A549 (cell line): ENCODE results near the gene CACNB3. TPM values are rescaled to one million over a fixed set of nuclear protein-coding genes. Genes with fewer than 3 reads are reported as not detected.
A peak's percentile ranks its signal among the peaks of the same experiment; 100 is the strongest.

Source experiments
- ATAC-seq, 2 experiments: fragments of 200-7000 bp in 1 of 2; fragments of >200 bp in 1 of 2; cut with Nextera tagmentation in 1 of 2; cut with Tn5 transposase in 1 of 2; 3 replicates each; pipeline versions ENCODE4 v1.8.0 to v1.9.1; 2018 to 2020; ENCODE audit warnings: mild to moderate bottlenecking in 1 of 2, moderate library complexity in 1 of 2
- CTCF ChIA-PET: fragments of 300-600 bp; sonication (Branson Sonifier 250); formaldehyde crosslinking; extraction: SDS; loops from one replicate; lab custom pipeline; 2021; ENCODE audit warnings: antibody characterized with exemption, inconsistent platforms; lab: Yijun Ruan, JAX
- POLR2A ChIA-PET: fragments of 350-600 bp; formaldehyde crosslinking; extraction: SDS; loops from one replicate; lab custom pipeline; 2021; ENCODE audit warnings: antibody characterized with exemption, inconsistent platforms; lab: Yijun Ruan, JAX
- DNase-seq, 2 experiments: peaks; one replicate each; pipeline versions ENCODE4 v3.0.0 to v3.0.0-alpha.2; 2011 to 2016; ENCODE audit warnings: low read depth in 1 of 2, low spot score in 1 of 2
- FAIRE-seq: peaks from 2 replicates; lab custom pipeline; 2011; peaks lifted over from hg19 to GRCh38; lab: Jason Lieb, UNC
- H3K27ac ChIP-seq, 2 experiments: fragments of >200 bp; sonication (Bioruptor Twin); formaldehyde crosslinking; 3 replicates each; pipeline ENCODE4 v1.5.1; 2016 to 2017
- H3K4me1 ChIP-seq: fragments of >200 bp; sonication (Bioruptor Twin); formaldehyde crosslinking; 3 replicates; pipeline ENCODE4 v1.6.1; 2016
- H3K4me2 ChIP-seq: fragments of >200 bp; sonication (Bioruptor Twin); formaldehyde crosslinking; 3 replicates; pipeline ENCODE4 v1.6.1; 2016
- H3K4me3 ChIP-seq: fragments of >200 bp; sonication (Bioruptor Twin); formaldehyde crosslinking; 3 replicates; pipeline ENCODE4 v1.5.1; 2016
- H3K9me3 ChIP-seq: fragments of >200 bp; sonication (Bioruptor Twin); formaldehyde crosslinking; 3 replicates; pipeline ENCODE4 v1.6.1; 2016
- CHD2 ChIP-seq: fragments of 150-350 bp; IDR thresholded peaks from 2 replicates; pipeline ENCODE4 v1.6.1; 2014; ENCODE audit warnings: low read length; ENCODE audit not compliant: partially characterized antibody
- HEYL ChIP-seq: fragments of 250-450 bp; sonication (Bioruptor Pico); IDR thresholded peaks from 2 replicates; pipeline ENCODE4 v1.8.0; 2021; ENCODE audit warnings: mild to moderate bottlenecking, moderate library complexity
- HOXA7 ChIP-seq: fragments of 250-450 bp; sonication (Bioruptor Pico); IDR thresholded peaks from 2 replicates; pipeline ENCODE4 v1.5.0; 2020; ENCODE audit warnings: mild to moderate bottlenecking, moderate library complexity
- HOXB5 ChIP-seq: fragments of 250-450 bp; sonication (Bioruptor Pico); IDR thresholded peaks from 2 replicates; pipeline ENCODE4 v1.5.0; 2020; ENCODE audit warnings: mild to moderate bottlenecking, moderate library complexity
- KDM5A ChIP-seq: fragments of 200-600 bp; sonication (generic); IDR thresholded peaks from 2 replicates; pipeline ENCODE4 v1.6.1; 2016; ENCODE audit warnings: antibody characterized with exemption, mild to moderate bottlenecking
- MAZ ChIP-seq: fragments of 150-350 bp; IDR thresholded peaks from 2 replicates; pipeline ENCODE4 v1.6.1; 2014; ENCODE audit warnings: antibody characterized with exemption, low read depth, low read length, borderline replicate concordance
- NFE2L2 ChIP-seq: fragments of 150-350 bp; conservative IDR thresholded peaks from 2 replicates; pipeline ENCODE4 v1.6.1; 2014; ENCODE audit warnings: low read length
- RAD21 ChIP-seq, 2 experiments: fragments of >200 bp in 1 of 2; sonication (Bioruptor Twin) in 1 of 2; formaldehyde crosslinking in 1 of 2; IDR thresholded peaks in 1 of 2; conservative IDR thresholded peaks in 1 of 2; 2 replicates in 1 of 2; 3 replicates in 1 of 2; pipeline ENCODE4 v1.6.1; 2012 to 2018; ENCODE audit warnings: inconsistent platforms in 1 of 2
- RCOR1 ChIP-seq: fragments of 150-350 bp; IDR thresholded peaks from 2 replicates; pipeline ENCODE4 v1.6.1; 2014; ENCODE audit warnings: antibody characterized with exemption, low read length, low read depth
- REST ChIP-seq: fragments of 200-600 bp; sonication (generic); IDR thresholded peaks from 2 replicates; pipeline ENCODE4 v1.6.1; 2016; ENCODE audit warnings: antibody characterized with exemption, mild to moderate bottlenecking, moderate library complexity
- SMC3 ChIP-seq: fragments of >200 bp; sonication (Bioruptor Twin); formaldehyde crosslinking; IDR thresholded peaks from 3 replicates; pipeline ENCODE4 v1.6.1; 2018; ENCODE audit warnings: inconsistent platforms
- TFCP2L1 ChIP-seq: fragments of 250-450 bp; sonication (Bioruptor Pico); IDR thresholded peaks from 2 replicates; pipeline ENCODE4 v1.5.0; 2021; ENCODE audit warnings: mild to moderate bottlenecking
- USF2 ChIP-seq: fragments of 450-650 bp; IDR thresholded peaks from 2 replicates; pipeline ENCODE4 v1.6.1; 2014; ENCODE audit warnings: antibody characterized with exemption
- WGBS: methylation state at CpG from one replicate; pipeline ENCODE4 v1.1.6; 2017; ENCODE audit errors: missing lambda C conversion rate; 5-methylcytosine and 5-hydroxymethylcytosine counted together
- polyA plus RNA-seq, 4 experiments: library from polyadenylated mRNA; depleted of rRNA in 3 of 4; stranded (reverse); fragments of >200 nt; fragmentation: RNase III in 1 of 4; extraction: RNeasy Plus Mini Kit Qiagen cat#74134 plus additional on column Dnase treatment in 1 of 4; gene quantifications; 2 replicates in 3 of 4; 3 replicates in 1 of 4; pipeline ENCODE4 v1.2.3, GENCODE V29; 2011 to 2017
- TF ChIP-seq, protein P1 (sequence below): fragments of >200 bp; sonication (Bioruptor Twin); formaldehyde crosslinking; IDR thresholded peaks from 3 replicates; pipeline ENCODE4 v1.5.1; 2016
- TF ChIP-seq, protein P2 (sequence below): fragments of >200 bp; sonication (Bioruptor Twin); formaldehyde crosslinking; IDR thresholded peaks from 2 replicates; pipeline ENCODE4 v1.6.1; 2016
- TF ChIP-seq, protein P3 (sequence below): fragments of 150-350 bp; IDR thresholded peaks from 2 replicates; pipeline ENCODE4 v1.6.1; 2014; ENCODE audit warnings: low read depth, mild to moderate bottlenecking, low read length
- TF ChIP-seq, protein P4 (sequence below): fragments of >200 bp; sonication (Bioruptor Twin); formaldehyde crosslinking; IDR thresholded peaks from 3 replicates; pipeline ENCODE4 v1.6.1; 2016
- TF ChIP-seq, protein P5 (sequence below): IDR thresholded peaks from 2 replicates; pipeline ENCODE4 v1.6.1; 2012

CACNB3 gene
- polyA plus RNA-seq, 2 of the 4 experiments (the other 2 are of a cell fraction) = 12.9 to 23.9 TPM

DNA sequence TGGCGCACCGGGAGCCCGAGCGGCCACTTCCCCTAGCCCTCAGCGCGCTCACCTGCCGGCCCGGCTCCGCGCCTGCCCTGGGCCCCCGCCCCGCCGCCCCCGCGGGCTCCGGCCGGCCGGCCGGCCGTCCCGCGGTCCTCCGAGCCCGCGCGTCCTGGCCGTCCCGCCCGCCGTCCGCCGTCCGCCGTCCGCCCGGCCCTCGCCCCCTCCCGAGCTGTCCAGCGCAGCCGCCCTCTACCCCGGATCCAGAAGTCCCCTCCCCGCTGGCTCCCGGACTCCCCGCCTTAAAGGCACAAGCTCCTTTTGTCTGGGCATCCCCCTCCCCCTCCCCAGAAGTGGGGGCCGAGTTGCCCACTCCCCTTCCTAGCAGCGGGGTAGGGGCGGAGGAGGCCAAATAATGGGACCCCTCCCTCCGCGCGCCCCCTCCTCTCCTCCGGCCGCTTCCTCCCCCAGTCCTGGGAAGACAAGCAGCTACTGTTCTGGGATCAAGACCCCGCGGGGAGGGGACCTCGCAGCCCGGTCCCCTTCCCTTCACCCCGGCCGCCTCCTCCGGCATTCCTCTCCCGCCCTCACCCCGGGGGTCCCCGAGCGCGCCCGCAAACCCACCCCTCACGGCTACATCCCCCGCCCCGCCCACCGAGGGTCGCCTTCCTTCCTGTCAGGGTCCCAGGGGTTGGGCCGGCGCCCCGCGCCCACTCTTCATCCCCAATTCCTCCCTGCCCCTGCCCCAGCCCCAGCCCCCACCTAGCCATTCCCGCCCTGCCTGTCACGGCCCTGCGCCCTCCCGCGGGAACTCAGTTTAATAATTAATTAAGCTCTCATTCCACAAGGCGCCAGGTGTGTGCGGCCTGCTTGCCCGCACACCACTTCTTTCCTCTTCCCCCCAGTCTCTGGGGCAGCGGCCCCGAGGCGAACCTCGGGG is 29.2 kb upstream of the CACNB3 start, which contains the start of gene ADCY6 (continued):
- TF ChIP-seq, protein P1, sequence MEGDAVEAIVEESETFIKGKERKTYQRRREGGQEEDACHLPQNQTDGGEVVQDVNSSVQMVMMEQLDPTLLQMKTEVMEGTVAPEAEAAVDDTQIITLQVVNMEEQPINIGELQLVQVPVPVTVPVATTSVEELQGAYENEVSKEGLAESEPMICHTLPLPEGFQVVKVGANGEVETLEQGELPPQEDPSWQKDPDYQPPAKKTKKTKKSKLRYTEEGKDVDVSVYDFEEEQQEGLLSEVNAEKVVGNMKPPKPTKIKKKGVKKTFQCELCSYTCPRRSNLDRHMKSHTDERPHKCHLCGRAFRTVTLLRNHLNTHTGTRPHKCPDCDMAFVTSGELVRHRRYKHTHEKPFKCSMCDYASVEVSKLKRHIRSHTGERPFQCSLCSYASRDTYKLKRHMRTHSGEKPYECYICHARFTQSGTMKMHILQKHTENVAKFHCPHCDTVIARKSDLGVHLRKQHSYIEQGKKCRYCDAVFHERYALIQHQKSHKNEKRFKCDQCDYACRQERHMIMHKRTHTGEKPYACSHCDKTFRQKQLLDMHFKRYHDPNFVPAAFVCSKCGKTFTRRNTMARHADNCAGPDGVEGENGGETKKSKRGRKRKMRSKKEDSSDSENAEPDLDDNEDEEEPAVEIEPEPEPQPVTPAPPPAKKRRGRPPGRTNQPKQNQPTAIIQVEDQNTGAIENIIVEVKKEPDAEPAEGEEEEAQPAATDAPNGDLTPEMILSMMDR = no peak
- TF ChIP-seq NFE2L2 (no peak), CHD2 (peak; percentile 50), SMC3 (no peak), KDM5A (no peak), USF2 (no peak)
- TF ChIP-seq, protein P2, sequence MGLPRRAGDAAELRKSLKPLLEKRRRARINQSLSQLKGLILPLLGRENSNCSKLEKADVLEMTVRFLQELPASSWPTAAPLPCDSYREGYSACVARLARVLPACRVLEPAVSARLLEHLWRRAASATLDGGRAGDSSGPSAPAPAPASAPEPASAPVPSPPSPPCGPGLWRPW = no peak

- Histone ChIP-seq H3K4me3 (peak overlapping the region; percentile 97), H3K9me3 (no peaks in the 10 kb centered on the region), H3K4me1 (peaks cover 25% of the 10 kb centered on the region), H3K4me2 (peak overlapping the region; percentile 93), H3K27ac (peak overlapping the region; percentile 97 to 99)
- FAIRE-seq (no peak), DNase-seq (no peak), ATAC-seq (no peak)
- TF ChIP-seq HOXB5 = no peak
- TF ChIP-seq, protein P3, sequence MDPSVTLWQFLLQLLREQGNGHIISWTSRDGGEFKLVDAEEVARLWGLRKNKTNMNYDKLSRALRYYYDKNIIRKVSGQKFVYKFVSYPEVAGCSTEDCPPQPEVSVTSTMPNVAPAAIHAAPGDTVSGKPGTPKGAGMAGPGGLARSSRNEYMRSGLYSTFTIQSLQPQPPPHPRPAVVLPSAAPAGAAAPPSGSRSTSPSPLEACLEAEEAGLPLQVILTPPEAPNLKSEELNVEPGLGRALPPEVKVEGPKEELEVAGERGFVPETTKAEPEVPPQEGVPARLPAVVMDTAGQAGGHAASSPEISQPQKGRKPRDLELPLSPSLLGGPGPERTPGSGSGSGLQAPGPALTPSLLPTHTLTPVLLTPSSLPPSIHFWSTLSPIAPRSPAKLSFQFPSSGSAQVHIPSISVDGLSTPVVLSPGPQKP = no peak
- TF ChIP-seq, protein P1 = no peak
- no peak for TF ChIP-seq TFCP2L1 (CRISPR knock-in tag)
- TF ChIP-seq RCOR1 = no peak
- no peak for TF ChIP-seq RAD21 (conservative IDR thresholded peaks at IDR 0.05 in 1 of 2, IDR thresholded peaks at IDR 0.05 in 1 of 2)
- TF ChIP-seq MAZ = no peak
- TF ChIP-seq, protein P4, sequence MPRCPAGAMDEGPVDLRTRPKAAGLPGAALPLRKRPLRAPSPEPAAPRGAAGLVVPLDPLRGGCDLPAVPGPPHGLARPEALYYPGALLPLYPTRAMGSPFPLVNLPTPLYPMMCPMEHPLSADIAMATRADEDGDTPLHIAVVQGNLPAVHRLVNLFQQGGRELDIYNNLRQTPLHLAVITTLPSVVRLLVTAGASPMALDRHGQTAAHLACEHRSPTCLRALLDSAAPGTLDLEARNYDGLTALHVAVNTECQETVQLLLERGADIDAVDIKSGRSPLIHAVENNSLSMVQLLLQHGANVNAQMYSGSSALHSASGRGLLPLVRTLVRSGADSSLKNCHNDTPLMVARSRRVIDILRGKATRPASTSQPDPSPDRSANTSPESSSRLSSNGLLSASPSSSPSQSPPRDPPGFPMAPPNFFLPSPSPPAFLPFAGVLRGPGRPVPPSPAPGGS = no peak
- no peak for TF ChIP-seq REST
- TF ChIP-seq HEYL (CRISPR knock-in tag) = no peak
- TF ChIP-seq, protein P5, sequence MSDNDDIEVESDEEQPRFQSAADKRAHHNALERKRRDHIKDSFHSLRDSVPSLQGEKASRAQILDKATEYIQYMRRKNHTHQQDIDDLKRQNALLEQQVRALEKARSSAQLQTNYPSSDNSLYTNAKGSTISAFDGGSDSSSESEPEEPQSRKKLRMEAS = no peak
- no peak for TF ChIP-seq CHD2
- TF ChIP-seq, protein P2 = no peak
- TF ChIP-seq HOXA7 (CRISPR knock-in tag) = no peak
- CTCF ChIA-PET = interaction anchor here (0.6 to 18.3 kb wide), 6 partner anchors 10 to 77 kb away, joined by 3 to 225 read pairs (median 6); partner anchors contain the start of gene CACNB3
- POLR2A ChIA-PET = interaction anchor here (1.2 to 1.3 kb wide), 2 partner anchors 9 to 12 kb away, joined by 3 to 7 read pairs; no protein-coding TSS in a partner anchor
- 14% methylated on average over 4 of the region's 4 CpGs for WGBS
These were observed 28.4 kb upstream of the CACNB3 start for GRCh38 chr12:48789858-48790326.
